ENCODE results near the gene WDFY4. TPM values are rescaled to one million over a fixed set of nuclear protein-coding genes. Genes with fewer than 3 reads are reported as not detected.

The WDFY4 gene
- polyA plus RNA-seq, 1 donor (not counting 4 experiments of a cell fraction or from before 2014, with no cell fraction given): 0.04 TPM

- Histone ChIP-seq H3K27ac (ENCODE audit: control insufficient read depth, insufficient read depth, low read length) (no peak overlapping the region), H3K9ac (ENCODE audit: control insufficient read depth, extremely low read depth, insufficient read depth, low read length) (no peak overlapping the region), H3K36me3 (ENCODE audit: control insufficient read depth in 2 of 2, extremely low read depth in 1 of 2, insufficient read depth in 2 of 2, low read length in 2 of 2) (no peaks in the 10 kb centered on the region), H3K9me3 (ENCODE audit: control insufficient read depth, low read depth, low read length) (no peaks in the 10 kb centered on the region), H3K4me1 (ENCODE audit: control insufficient read depth, extremely low read depth, insufficient read depth, low read length) (no peaks in the 10 kb centered on the region), H3K27me3 (ENCODE audit: control insufficient read depth, extremely low read depth, insufficient read depth, low read length) (no peaks in the 10 kb centered on the region), H3K4me3 (ENCODE audit: control insufficient read depth in 2 of 3, extremely low read depth in 1 of 3, insufficient read depth in 2 of 3, low read depth in 1 of 3, low read length in 3 of 3) (no peak overlapping the region), H3K4me2 (ENCODE audit: control insufficient read depth, extremely low read depth, insufficient read depth, low read depth, low read length) (no peak overlapping the region), H2AFZ (ENCODE audit: control insufficient read depth, low read length) (no peak overlapping the region), H3K79me2 (ENCODE audit: control insufficient read depth, insufficient read depth, low read length) (no peaks in the 10 kb centered on the region), H4K20me1 (ENCODE audit: control insufficient read depth, extremely low read depth, insufficient read depth, low read length) (no peaks in the 10 kb centered on the region), H3K9me1 (ENCODE audit: control insufficient read depth, extremely low read depth, insufficient read depth, low read length) (no peaks in the 10 kb centered on the region)
- no peak for FAIRE-seq
- dilution Hi-C loops (cut with MboI; ENCODE audit: extremely low pct_ligation_motif_present, low sequenced_read_pairs): no loop called here
- TF ChIP-seq CTCF (optimal IDR thresholded peaks at IDR 0.05 in 1 of 3, IDR thresholded peaks at IDR 0.05 in 1 of 3, conservative IDR thresholded peaks at IDR 0.05 in 1 of 3; ENCODE audit: extremely low read depth in 1 of 3, insufficient read depth in 2 of 3, low read length in 3 of 3) (no peak), EZH2 (IDR thresholded peaks at IDR 0.05; ENCODE audit: low read length) (no peak)
- DNase-seq (ENCODE audit: low read depth, low spot score): no peak
Measured at GRCh38 chr10:48694371-48695030, 9.8 kb downstream of the WDFY4 start.

GRCh38 chr10:48695636-48696534, 11.2 kb downstream of the WDFY4 start:
- dilution Hi-C loops (cut with MboI; ENCODE audit: extremely low pct_ligation_motif_present, low sequenced_read_pairs): no loop called here
- no peak for FAIRE-seq

More at GRCh38 chr10:48695636-48696534, 11.2 kb downstream of the WDFY4 start:
- Histone ChIP-seq H3K27me3 (ENCODE audit: control insufficient read depth, extremely low read depth, insufficient read depth, low read length) (no peaks in the 10 kb centered on the region), H3K9me3 (ENCODE audit: control insufficient read depth, low read depth, low read length) (no peaks in the 10 kb centered on the region), H3K4me1 (ENCODE audit: control insufficient read depth, extremely low read depth, insufficient read depth, low read length) (no peaks in the 10 kb centered on the region), H3K79me2 (ENCODE audit: control insufficient read depth, insufficient read depth, low read length) (no peaks in the 10 kb centered on the region), H3K36me3 (ENCODE audit: control insufficient read depth in 2 of 2, extremely low read depth in 1 of 2, insufficient read depth in 2 of 2, low read length in 2 of 2) (no peaks in the 10 kb centered on the region), H4K20me1 (ENCODE audit: control insufficient read depth, extremely low read depth, insufficient read depth, low read length) (no peaks in the 10 kb centered on the region), H3K27ac (ENCODE audit: control insufficient read depth, insufficient read depth, low read length) (no peak overlapping the region), H2AFZ (ENCODE audit: control insufficient read depth, low read length) (no peak overlapping the region), H3K9me1 (ENCODE audit: control insufficient read depth, extremely low read depth, insufficient read depth, low read length) (no peaks in the 10 kb centered on the region), H3K4me3 (ENCODE audit: control insufficient read depth in 2 of 3, extremely low read depth in 1 of 3, insufficient read depth in 2 of 3, low read depth in 1 of 3, low read length in 3 of 3) (no peak overlapping the region), H3K4me2 (ENCODE audit: control insufficient read depth, extremely low read depth, insufficient read depth, low read depth, low read length) (no peak overlapping the region), H3K9ac (ENCODE audit: control insufficient read depth, extremely low read depth, insufficient read depth, low read length) (no peak overlapping the region)
- TF ChIP-seq CTCF (optimal IDR thresholded peaks at IDR 0.05 in 1 of 3, IDR thresholded peaks at IDR 0.05 in 1 of 3, conservative IDR thresholded peaks at IDR 0.05 in 1 of 3; ENCODE audit: extremely low read depth in 1 of 3, insufficient read depth in 2 of 3, low read length in 3 of 3) (no peak), EZH2 (IDR thresholded peaks at IDR 0.05; ENCODE audit: low read length) (no peak)
- DNase-seq (ENCODE audit: low read depth, low spot score): no peak

Data from keratinocyte (primary cell).